ENCODE results near the gene CR1. TPM values are rescaled to one million over a fixed set of nuclear protein-coding genes. Genes with fewer than 3 reads are reported as not detected.
"Not testable (repeated sequence)": the region's sequence is repeated elsewhere in the genome, so short reads cannot be mapped to it uniquely, and the experiment has no call there.

The CR1 gene
- total and polyA plus RNA-seq, 2 of the 8 experiments (the other 6 are each of a cell fraction or from before 2014, with no cell fraction given): 0.15 to 0.22 TPM

DNA sequence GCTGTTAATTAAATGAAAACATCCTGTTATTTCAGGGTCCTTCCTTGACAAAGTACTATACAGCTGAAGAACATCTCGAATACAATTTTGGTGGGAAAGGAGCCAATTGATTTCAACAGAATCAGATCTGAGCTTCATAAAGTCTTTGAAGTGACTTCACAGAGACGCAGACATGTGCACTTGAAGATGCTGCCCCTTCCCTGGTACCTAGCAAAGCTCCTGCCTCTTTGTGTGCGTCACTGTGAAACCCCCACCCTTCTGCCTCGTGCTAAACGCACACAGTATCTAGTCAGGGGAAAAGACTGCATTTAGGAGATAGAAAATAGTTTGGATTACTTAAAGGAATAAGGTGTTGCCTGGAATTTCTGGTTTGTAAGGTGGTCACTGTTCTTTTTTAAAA, 143.4 kb downstream of the CR1 start:
- H3K27ac ChIP-seq (ENCODE audit: low read depth, low read length); H4K20me1 ChIP-seq (replicated peaks in 1 of 2; ENCODE audit: control insufficient read depth in 1 of 2, insufficient read depth in 2 of 2, low read length in 2 of 2); H3K9ac ChIP-seq (replicated peaks in 1 of 4; ENCODE audit: extremely low read depth in 1 of 4, low read depth in 3 of 4, low read length in 3 of 4); H3K56ac ChIP-seq (replicated peaks; ENCODE audit: insufficient read length, low read depth, low read length); H3K23me2 ChIP-seq (ENCODE audit: low read depth, low read length); H3K4ac ChIP-seq (replicated peaks; ENCODE audit: insufficient read length, low read depth, low read length); H2BK15ac ChIP-seq (ENCODE audit: low read length); H2BK12ac ChIP-seq (ENCODE audit: low read depth, low read length); H2BK5ac ChIP-seq (ENCODE audit: low read depth, low read length); H4K5ac ChIP-seq (ENCODE audit: insufficient read length, low read depth, low read length); DNase-seq (ENCODE audit: low read depth in 1 of 2, low spot score in 2 of 2); H3K79me2 ChIP-seq (ENCODE audit: control insufficient read depth in 1 of 2, insufficient read depth in 2 of 2, low read length in 2 of 2); H3K18ac ChIP-seq (ENCODE audit: extremely low read depth, low read length); H3K36me3 ChIP-seq (ENCODE audit: control insufficient read depth in 2 of 4, insufficient read depth in 4 of 4, low read length in 3 of 4); H3K4me3 ChIP-seq (ENCODE audit: extremely low read depth in 1 of 4, insufficient read depth in 2 of 4, low read depth in 3 of 4, low read length in 4 of 4); H3K79me1 ChIP-seq (ENCODE audit: low read depth, low read length); H3K14ac ChIP-seq (ENCODE audit: insufficient read length); H3K4me2 ChIP-seq (ENCODE audit: insufficient read depth in 1 of 2, low read depth in 2 of 2, low read length in 2 of 2); POLR2A ChIA-PET (ENCODE audit: partially characterized antibody); H2AFZ ChIP-seq (ENCODE audit: low read length); H4K91ac ChIP-seq (replicated peaks; ENCODE audit: insufficient read length, low read length); H3K9me3 ChIP-seq (ENCODE audit: insufficient read depth in 2 of 2, low read depth in 1 of 2, low read length in 1 of 2); H3K27me3 ChIP-seq (replicated peaks in 1 of 4; ENCODE audit: control insufficient read depth in 3 of 4, extremely low read depth in 1 of 4, insufficient read depth in 3 of 4, low read length in 3 of 4); H2BK120ac ChIP-seq (replicated peaks; ENCODE audit: low read depth, low read length); H3K23ac ChIP-seq (ENCODE audit: insufficient read length); H2BK20ac ChIP-seq (ENCODE audit: low read length); H4K8ac ChIP-seq (ENCODE audit: extremely low read depth, insufficient read depth, low read length); FAIRE-seq; H2AK5ac ChIP-seq (ENCODE audit: low read depth, low read length): not testable (repeated sequence)
- WGBS, 2 experiments (ENCODE audit: extremely low coverage in 1 of 2, insufficient coverage in 1 of 2, insufficient read length in 1 of 2, insufficient replicate concordance in 2 of 2, low coverage in 1 of 2, low lambda C conversion rate in 2 of 2, missing lambda C conversion rate in 1 of 2): 92% methylated on average over 5 of the region's 5 CpGs; no CpG with 5 or more reads in 1 of the 2 experiments
- CTCF ChIA-PET (ENCODE audit: partially characterized antibody): interaction anchor here (1.1 to 2.0 kb wide), 2 partner anchors 10 to 19 kb away, joined by 4 to 6 read pairs; no protein-coding TSS in a partner anchor
- H3K4me1 ChIP-seq (replicated peaks in 1 of 4; ENCODE audit: control insufficient read depth in 3 of 4, insufficient read depth in 4 of 4, low read length in 3 of 4): peaks cover 0 to 11% (median 0%) of the 10 kb centered on the region in 4 experiments; a peak in 5 of 7 replicates
